Panc1 (cell line): ENCODE data around the gene CLECL1. TPM values are rescaled to one million over a fixed set of nuclear protein-coding genes. Genes with fewer than 3 reads are reported as not detected.
"Not testable (repeated sequence)": the region's sequence is repeated elsewhere in the genome, so short reads cannot be mapped to it uniquely, and the experiment has no call there.

Source experiments
- ATAC-seq: fragments of 200-7000 bp; cut with Tn5 transposase; 2 replicates; pipeline ENCODE4 v1.9.1; 2020; ENCODE audit warnings: mild to moderate bottlenecking, moderate library complexity
- BruUV-seq: library from RNA; stranded (reverse); fragments of 400-500 nt; replicated peaks from 2 replicates; lab custom pipeline; 2021; lab: Mats Ljungman, UMichigan
- CTCF ChIA-PET: fragments of 300-600 bp; sonication (Branson Sonifier 250); formaldehyde crosslinking; loops from one replicate; lab custom pipeline; 2022; ENCODE audit warnings: antibody characterized with exemption; lab: Charles Lee
- POLR2A ChIA-PET: fragments of 300-600 bp; sonication (Branson Sonifier 250); formaldehyde crosslinking; loops from one replicate; lab custom pipeline; 2022; ENCODE audit warnings: antibody characterized with exemption; lab: Charles Lee
- DNase-seq: peaks from one replicate; pipeline ENCODE4 v3.0.0-alpha.2; 2010; ENCODE audit warnings: low read depth, low spot score
- H3K27ac ChIP-seq: 2 replicates; pipeline ENCODE4 v1.5.1; 2011; ENCODE audit warnings: mild to moderate bottlenecking, low read length, inconsistent platforms
- H3K27me3 ChIP-seq: fragments of 200-500 bp; sonication (Bioruptor generic); 2 replicates; pipeline ENCODE4 v1.6.0; 2014; ENCODE audit warnings: low read length, inconsistent platforms; ENCODE audit not compliant: control insufficient read depth, insufficient read depth
- H3K36me3 ChIP-seq: fragments of 200-500 bp; sonication (Bioruptor generic); 2 replicates; pipeline ENCODE4 v1.5.1; 2014; ENCODE audit warnings: inconsistent platforms, mild to moderate bottlenecking, low read length, moderate library complexity; ENCODE audit not compliant: control insufficient read depth, insufficient read depth
- H3K4me1 ChIP-seq: 2 replicates; pipeline ENCODE4 v1.5.1; 2011; ENCODE audit warnings: inconsistent platforms, mild to moderate bottlenecking, low read length, moderate library complexity; ENCODE audit not compliant: control insufficient read depth, insufficient read depth
- H3K4me3 ChIP-seq, 2 experiments: 2 replicates each; pipeline ENCODE4 v1.5.1; 2011 to 2012; ENCODE audit warnings: low read depth in 2 of 2, low read length in 2 of 2, mild to moderate bottlenecking in 2 of 2, inconsistent platforms in 1 of 2, moderate library complexity in 1 of 2
- H3K9me3 ChIP-seq: fragments of 200-500 bp; sonication (Bioruptor generic); 2 replicates; pipeline ENCODE4 v1.5.1; 2014; ENCODE audit warnings: low read depth, mild to moderate bottlenecking, inconsistent platforms, low read length, moderate library complexity; ENCODE audit not compliant: control insufficient read depth, insufficient read depth
- CTCF ChIP-seq: fragments of 450-650 bp; IDR thresholded peaks from 2 replicates; pipeline ENCODE4 v1.5.1; 2017; ENCODE audit warnings: mild to moderate bottlenecking
- POLR2AphosphoS5 ChIP-seq: IDR thresholded peaks from 2 replicates; pipeline ENCODE4 v1.6.1; 2012; ENCODE audit warnings: mild to moderate bottlenecking, low read depth, low read length, moderate library complexity
- REST ChIP-seq, 2 experiments: IDR thresholded peaks; 2 replicates each; pipeline ENCODE4 v1.6.1; 2011 to 2012; ENCODE audit warnings: low read depth in 2 of 2, control low read depth in 1 of 2, low read length in 1 of 2, mild to moderate bottlenecking in 1 of 2, moderate library complexity in 1 of 2; ENCODE audit not compliant: insufficient read depth in 1 of 2
- SIN3A ChIP-seq: IDR thresholded peaks from 2 replicates; pipeline ENCODE4 v1.6.1; 2012; ENCODE audit warnings: low read depth, mild to moderate bottlenecking, low read length, moderate library complexity, borderline replicate concordance; ENCODE audit not compliant: insufficient read depth
- TCF7L2 ChIP-seq: IDR thresholded peaks from 2 replicates; pipeline ENCODE4 v1.6.1; 2011; ENCODE audit warnings: mild to moderate bottlenecking, low read depth, low read length, inconsistent platforms
- in situ Hi-C: cut with HindIII; loops from 2 replicates; pipeline ENCODE4 v1.10.0; 2016; ENCODE audit warnings: low sequenced_read_pairs, low pct_unique_long_range_greater_than_20kb
- intact Hi-C: fragments of 100-400 bp; cut with micrococcal nuclease; formaldehyde crosslinking; loops from one replicate; pipeline ENCODE4 v1.10.0; 2022; ENCODE audit not compliant: unreplicated experiment
- total RNA-seq: library from RNA; stranded (reverse); gene quantifications from one replicate; pipeline ENCODE4 v1.2.1, GENCODE V29; 2021; ENCODE audit not compliant: unreplicated experiment

CLECL1 gene
- total RNA-seq, 1 experiment from 2014 or later: not detected

- ChIA-PET CTCF (no interaction called here), POLR2A (no interaction called here)
- Histone ChIP-seq H3K4me3 (no peak overlapping the region), H3K4me1 (no peaks in the 10 kb centered on the region), H3K27me3 (no peaks in the 10 kb centered on the region), H3K27ac (no peak overlapping the region), H3K36me3 (no peaks in the 10 kb centered on the region), H3K9me3 (no peaks in the 10 kb centered on the region)
- no peak for ATAC-seq
- TF ChIP-seq POLR2AphosphoS5: no peak
- no peak for TF ChIP-seq TCF7L2
- TF ChIP-seq CTCF: no peak
- no peak for TF ChIP-seq SIN3A
- no peak for TF ChIP-seq REST (IDR thresholded peaks at IDR 0.05; ENCODE audit: insufficient read depth in 1 of 2, low read depth in 2 of 2, low read length in 1 of 2)
- in situ Hi-C loops (no loop called here), intact Hi-C loops (loop anchor here (10.0 kb wide), 1 partner anchor 371 kb away; no protein-coding TSS in a partner anchor)
- no TSS peak for BruUV-seq
- DNase-seq: no peak
Measured at GRCh38 chr12:9706086-9706685, 26.7 kb downstream of the CLECL1 start.

- DNase-seq: not testable (repeated sequence)
Measured at GRCh38 chr12:9704561-9704960, 28.3 kb downstream of the CLECL1 start.

GRCh38 chr12:9702255-9702654 is 30.6 kb downstream of the CLECL1 start:
- ChIA-PET POLR2A (no interaction called here), CTCF (no interaction called here)
- in situ Hi-C loops (no loop called here), intact Hi-C loops (loop anchor here (10.0 kb wide), 1 partner anchor 367 kb away; no protein-coding TSS in a partner anchor)
- BruUV-seq: no TSS peak
- H3K27me3 ChIP-seq: no peaks in the 10 kb centered on the region
- H3K27ac ChIP-seq: no peak overlapping the region
- no peaks in the 10 kb centered on the region for H3K4me1 ChIP-seq
- H3K36me3 ChIP-seq: no peaks in the 10 kb centered on the region
- no peak for ATAC-seq
- no peak for DNase-seq
- TF ChIP-seq CTCF (no peak), REST (IDR thresholded peaks at IDR 0.05; ENCODE audit: insufficient read depth in 1 of 2, low read depth in 2 of 2, low read length in 1 of 2) (no peak), POLR2AphosphoS5 (no peak), SIN3A (no peak), TCF7L2 (no peak)
- H3K4me3 ChIP-seq: no peak overlapping the region
- H3K9me3 ChIP-seq: no peaks in the 10 kb centered on the region

More at GRCh38 chr12:9704561-9704960, 28.3 kb downstream of the CLECL1 start:
- CTCF ChIA-PET, H3K27me3 ChIP-seq, in situ Hi-C loops, BruUV-seq, ATAC-seq, H3K4me1 ChIP-seq, POLR2A ChIA-PET, H3K9me3 ChIP-seq, H3K27ac ChIP-seq, H3K4me3 ChIP-seq, H3K36me3 ChIP-seq: not testable (repeated sequence)
- intact Hi-C loops: loop anchor here (10.0 kb wide), 1 partner anchor 370 kb away; no protein-coding TSS in a partner anchor
